Stimulated activated CD8-positive, alpha-beta memory T cell treated with anti-CD3 and anti-CD28 coated beads, Interleukin-15, amount 100 ng/mL, for 4 hours (primary cell): Measurements from ENCODE around the gene KLF5.
"Not testable (repeated sequence)": the region's sequence is repeated elsewhere in the genome, so short reads cannot be mapped to it uniquely, and the experiment has no call there.

ENCODE experiments used
- DNase-seq, 2 donors: peaks; one replicate each; pipeline ENCODE4 v3.0.0-alpha.2; 2020; ENCODE audit warnings: low read depth in 2 of 2

The KLF5 gene

GRCh38 chr13:73058736-73059459 is at the start of gene KLF5:
TSS of gene KLF5 (plus strand) at chr13:73059005. CDS start at chr13:73059328, 323 bp downstream.
- DNase-seq: peak; percentile 85 to 89

GRCh38 chr13:73011751-73012150 is 47.1 kb upstream of the KLF5 start:
- no peak for DNase-seq

- DNase-seq: no peak
Measured at GRCh38 chr13:73015805-73016204, 43.0 kb upstream of the KLF5 start.

- DNase-seq: no peak
Measured at GRCh38 chr13:73018336-73018735, 40.5 kb upstream of the KLF5 start.

- no peak for DNase-seq
Measured at GRCh38 chr13:73025217-73026012, 33.4 kb upstream of the KLF5 start.

- no peak for DNase-seq
Measured at GRCh38 chr13:73034901-73035300, 23.9 kb upstream of the KLF5 start.

GRCh38 chr13:73035660-73036059 is 23.1 kb upstream of the KLF5 start:
- no peak for DNase-seq

- DNase-seq: no peak
Measured at GRCh38 chr13:73036566-73036965, 22.2 kb upstream of the KLF5 start.

GRCh38 chr13:73038064-73038463 is 20.7 kb upstream of the KLF5 start:
- DNase-seq: no peak

- no peak for DNase-seq
Measured at GRCh38 chr13:73039201-73040108, 19.4 kb upstream of the KLF5 start.

- DNase-seq: no peak
Measured at GRCh38 chr13:73040484-73040883, 18.3 kb upstream of the KLF5 start.

GRCh38 chr13:73040968-73041596 is 17.7 kb upstream of the KLF5 start:
- no peak for DNase-seq

- DNase-seq: no peak
Measured at GRCh38 chr13:73045031-73045430, 13.8 kb upstream of the KLF5 start.

GRCh38 chr13:73048615-73049014 is 10.2 kb upstream of the KLF5 start:
- DNase-seq: not testable (repeated sequence)

GRCh38 chr13:73054712-73055111 is 4.1 kb upstream of the KLF5 start:
- DNase-seq: no peak

GRCh38 chr13:73055813-73056564 is 2.8 kb upstream of the KLF5 start:
- DNase-seq: no peak

GRCh38 chr13:73056565-73056962 is 2.2 kb upstream of the KLF5 start:
- no peak for DNase-seq

- DNase-seq: no peak
Measured at GRCh38 chr13:73057284-73058063, 1.3 kb upstream of the KLF5 start.

GRCh38 chr13:73058064-73058313 is 816 bp upstream of the KLF5 start:
- no peak for DNase-seq

GRCh38 chr13:73058432-73058735 is 421 bp upstream of the KLF5 start:
- no peak for DNase-seq
